Measurements from ENCODE around the gene SLC11A2.
A peak's percentile ranks its signal among the peaks of the same experiment; 100 is the strongest.

SLC11A2 gene

DNA sequence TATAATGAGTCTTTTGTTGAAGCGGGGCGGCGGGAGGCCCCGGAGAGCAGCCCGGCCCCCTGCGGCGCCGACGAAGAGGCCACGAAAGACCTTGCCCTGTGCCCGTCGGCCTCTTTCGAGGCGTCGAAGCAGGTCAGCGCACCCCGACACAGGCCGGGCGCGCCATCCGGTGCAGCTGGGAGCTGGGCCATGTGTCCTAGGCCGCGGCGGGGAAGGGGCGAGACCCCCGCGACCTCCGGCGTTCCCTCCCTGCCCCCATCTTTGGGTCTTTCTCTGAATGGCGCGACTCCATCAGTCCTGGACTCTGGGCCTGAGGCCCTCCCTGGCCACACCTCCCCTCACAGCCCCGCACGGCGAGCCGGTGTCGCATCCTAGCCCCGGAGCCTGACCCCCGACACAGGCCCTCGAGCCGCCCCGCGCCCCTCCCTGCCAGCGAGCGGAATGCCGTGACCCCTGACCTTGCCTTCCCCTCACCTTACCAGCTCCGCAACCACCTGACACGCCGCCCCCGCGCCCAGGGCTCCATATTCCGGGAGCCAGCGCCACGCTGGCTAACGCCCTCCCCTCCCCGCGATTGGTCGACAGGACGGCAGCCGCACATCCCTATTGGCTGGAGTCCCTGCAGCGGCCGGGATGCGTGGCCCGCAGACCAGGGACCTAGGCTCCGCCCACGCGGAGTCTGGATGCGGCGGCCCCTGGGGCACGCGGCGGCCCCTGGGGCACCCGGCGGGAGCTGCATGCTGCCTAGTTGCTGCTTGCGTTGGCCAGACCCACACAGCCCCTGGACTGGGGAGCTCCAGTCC, at the start of gene SLC11A2:
TSS of gene SLC11A2 (minus strand) at position 549 of the 803 bp plus-strand sequence. CDS start 15,656 bp downstream, outside the sequence.
- DNase-seq, result peak; percentile 90 to 93

DNA sequence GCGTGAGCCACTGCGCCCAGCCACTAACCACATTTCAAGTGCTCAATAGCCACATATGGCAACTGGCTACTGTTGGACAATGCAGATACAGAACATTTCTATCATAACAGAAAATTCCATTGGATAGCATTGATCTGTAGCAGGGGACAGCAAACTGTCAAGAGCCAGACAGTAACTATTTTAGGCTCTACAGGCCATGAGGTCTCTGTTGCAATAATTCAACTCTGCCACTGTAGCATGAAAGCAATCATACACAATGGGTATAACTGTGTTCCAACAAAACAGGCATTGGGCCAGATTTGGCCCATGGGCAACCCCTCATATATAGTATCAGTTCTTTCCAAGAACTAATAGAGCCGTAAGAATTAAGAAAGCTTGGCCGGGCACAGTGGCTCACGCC, 49.2 kb upstream of the SLC11A2 start:
- DNase-seq, result no peak

DNA sequence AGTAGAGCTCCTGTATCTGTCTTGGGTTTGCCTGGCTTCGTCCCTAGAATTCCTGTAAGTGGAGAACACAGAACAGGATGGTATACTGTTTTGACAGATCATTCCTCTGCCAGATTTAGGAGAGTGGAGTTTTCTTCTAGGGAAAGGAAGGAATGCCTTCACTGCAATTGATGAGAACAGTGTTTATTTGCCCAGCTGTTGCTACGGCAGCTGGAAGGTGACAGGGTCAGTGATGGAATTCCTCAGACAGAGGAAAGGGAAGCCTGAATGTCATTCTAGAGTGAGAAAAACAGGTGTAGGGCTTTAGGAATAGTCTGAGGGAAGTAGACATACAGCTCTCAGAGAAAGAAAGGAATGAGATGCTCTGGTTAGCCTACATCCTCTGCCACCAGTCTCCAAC, 45.5 kb upstream of the SLC11A2 start:
- DNase-seq, result no peak

DNA sequence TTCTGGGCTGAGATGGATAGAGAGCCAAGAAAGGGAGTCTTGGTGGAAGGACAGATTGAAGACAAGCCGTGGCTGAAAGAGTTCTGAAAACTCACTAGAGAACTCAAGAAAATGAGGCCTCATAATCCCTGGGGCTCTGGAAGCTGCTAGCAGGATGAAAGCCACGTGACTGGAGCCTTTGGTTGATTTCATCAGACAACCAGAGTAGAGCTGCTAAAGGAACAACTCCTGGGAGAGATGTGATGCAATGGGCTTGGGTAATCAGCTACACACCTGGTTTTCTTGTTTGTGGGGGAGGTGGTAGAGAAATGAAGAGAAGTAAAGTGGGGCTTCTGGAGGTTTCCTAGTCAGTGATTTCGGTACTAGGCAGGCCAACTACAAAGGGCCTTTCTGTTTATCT, 43.8 kb upstream of the SLC11A2 start:
- DNase-seq, result no peak

DNA sequence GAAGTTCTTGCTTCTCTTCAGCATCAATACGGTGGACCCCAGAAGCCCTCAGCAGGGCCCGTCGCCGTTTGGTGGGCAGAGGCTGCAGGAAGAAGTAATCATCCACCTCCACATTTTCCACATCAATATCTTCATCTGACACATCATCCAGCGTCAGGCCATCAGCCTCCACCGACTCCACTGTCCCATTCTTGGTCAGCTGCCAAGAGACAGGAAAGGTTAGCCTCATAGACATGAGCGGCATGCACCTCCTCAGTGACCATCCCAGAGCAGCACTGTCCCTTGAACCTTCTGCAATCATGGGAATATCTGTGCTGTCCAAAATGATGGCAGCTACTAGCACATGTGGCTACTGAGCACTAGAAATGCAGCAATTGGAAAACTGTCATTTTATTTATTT, 41.6 kb upstream of the SLC11A2 start:
- DNase-seq, result no peak

DNA sequence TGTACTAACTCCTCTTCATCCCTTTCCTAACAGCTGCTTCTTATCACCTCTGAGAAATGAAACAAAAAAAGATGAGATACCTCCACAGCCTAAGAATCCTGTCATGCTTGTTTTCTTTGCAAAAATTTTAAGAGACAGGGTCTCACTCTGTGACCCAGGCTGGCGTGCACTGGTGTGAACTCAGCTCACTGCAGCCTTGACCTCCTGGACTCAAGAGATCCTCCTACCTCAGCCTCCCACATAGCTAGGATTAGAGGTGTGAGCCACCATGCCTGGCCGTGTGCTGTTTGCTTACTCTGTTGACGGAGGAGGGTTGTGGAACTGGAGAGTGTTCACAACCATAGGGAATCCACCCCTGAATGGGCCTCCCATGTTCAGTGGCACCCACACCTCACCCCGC, 41.0 kb upstream of the SLC11A2 start:
- DNase-seq, result no peak

DNA sequence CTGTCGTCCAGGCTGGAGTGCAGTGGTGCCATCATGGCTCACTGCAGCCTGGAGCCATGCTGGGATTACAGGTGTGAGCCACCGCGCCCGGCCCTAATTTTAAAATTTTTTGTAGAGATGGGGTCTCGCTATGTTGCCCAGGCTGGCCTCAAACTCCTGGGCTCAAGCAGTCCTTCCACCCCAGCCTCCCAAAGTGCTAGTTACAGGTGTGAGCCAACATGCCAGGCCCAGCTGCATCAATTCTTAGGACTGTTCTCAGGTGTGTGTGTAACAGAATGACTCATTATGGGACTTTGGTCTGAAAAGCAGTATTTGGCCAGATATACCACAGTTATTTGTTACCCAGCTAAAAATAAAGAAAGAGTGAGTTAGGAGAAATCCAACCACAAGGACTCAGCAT, 39.3 kb upstream of the SLC11A2 start:
- DNase-seq, result no peak

DNA sequence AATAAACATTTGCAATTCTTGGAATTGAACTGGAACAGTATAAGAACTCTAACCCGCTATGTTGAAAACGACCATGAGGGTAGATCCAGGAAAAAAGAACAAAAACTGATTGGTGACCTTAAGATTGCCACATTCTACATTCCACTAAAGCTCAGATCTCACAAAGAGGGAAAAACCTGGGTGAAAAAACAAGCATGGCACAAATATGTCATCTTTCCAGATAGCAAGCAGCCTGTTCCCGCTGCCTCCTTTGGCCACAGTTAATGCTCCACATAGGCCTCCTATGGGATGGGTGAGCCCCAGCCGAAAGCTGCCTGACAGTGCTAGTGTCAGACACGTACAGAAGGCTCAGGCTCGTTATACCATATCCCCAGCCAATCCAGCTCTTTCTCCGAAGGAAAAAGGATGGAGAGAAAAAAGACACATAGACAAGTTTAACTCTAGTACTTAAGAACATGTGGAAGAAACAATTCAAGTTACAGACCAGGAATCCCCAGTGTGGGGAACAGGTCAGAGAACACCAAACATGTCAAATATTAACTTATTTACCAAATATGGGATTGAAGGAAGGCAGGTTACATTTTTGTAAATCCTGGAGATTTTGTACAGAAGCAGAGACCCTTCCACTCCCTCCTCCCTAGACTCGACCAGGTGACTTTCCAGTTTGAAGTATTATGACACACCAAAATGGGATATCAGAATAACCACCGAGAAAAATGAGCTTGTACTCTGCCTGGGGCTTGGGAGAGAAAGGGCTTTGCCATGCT, 36.6 kb upstream of the SLC11A2 start:
- no peak for DNase-seq

DNA sequence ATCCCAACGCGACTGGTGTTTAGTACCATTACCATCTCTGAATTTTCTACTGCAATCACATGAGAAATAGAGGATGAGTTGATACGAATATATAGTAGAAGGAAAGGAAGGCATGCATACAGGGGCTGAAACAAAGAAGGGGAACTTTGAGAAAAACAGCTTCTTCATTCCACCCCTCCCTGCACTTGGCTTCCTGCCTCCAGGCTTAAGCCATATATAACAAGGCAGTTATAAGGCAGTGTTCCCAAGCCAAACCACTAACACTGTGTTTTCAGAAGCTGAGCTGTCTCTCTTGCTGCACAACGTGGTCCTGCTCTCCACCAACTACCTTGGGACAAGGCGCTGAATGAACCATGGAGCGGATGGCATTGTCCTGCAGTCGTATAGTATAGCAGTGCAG, 32.9 kb upstream of the SLC11A2 start:
- no peak for DNase-seq

DNA sequence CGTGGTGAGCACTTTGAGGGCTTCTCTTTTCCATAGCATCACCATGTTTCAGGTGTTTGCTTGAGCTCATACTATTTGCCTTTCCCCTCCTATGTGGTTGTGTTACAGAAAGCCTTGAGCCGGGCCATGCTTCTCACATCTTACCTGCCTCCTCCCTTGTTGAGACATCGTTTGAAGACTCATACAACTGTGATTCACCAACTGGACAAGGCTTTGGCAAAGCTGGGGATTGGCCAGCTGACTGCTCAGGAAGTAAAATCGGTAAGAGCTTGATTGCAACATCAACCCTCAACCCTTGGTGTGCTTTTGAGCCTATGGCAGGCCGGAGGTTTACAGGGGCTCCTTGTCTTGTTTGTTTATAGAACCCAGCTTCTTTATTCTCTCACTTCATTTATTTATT, 30.1 kb upstream of the SLC11A2 start:
- DNase-seq, result no peak

DNA sequence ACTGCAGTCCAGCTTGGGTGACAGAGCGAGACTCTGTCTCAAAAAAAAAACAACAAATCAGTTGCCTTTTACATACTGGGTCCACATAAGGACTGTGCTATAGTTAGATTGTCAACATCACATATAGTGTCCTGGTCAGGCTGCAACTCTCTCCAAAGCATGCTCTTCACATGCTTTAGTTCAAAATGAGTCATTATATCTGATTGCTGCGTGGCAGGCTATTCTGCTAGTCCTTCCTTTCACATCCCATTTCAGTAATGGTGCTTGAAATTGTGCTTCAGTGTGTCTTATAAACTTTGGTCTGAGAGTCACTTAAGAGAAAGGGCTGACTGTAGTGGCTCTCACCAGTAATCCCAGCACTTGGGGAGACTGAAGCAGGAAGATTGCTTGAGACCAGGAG, 28.9 kb upstream of the SLC11A2 start:
- no peak for DNase-seq

DNA sequence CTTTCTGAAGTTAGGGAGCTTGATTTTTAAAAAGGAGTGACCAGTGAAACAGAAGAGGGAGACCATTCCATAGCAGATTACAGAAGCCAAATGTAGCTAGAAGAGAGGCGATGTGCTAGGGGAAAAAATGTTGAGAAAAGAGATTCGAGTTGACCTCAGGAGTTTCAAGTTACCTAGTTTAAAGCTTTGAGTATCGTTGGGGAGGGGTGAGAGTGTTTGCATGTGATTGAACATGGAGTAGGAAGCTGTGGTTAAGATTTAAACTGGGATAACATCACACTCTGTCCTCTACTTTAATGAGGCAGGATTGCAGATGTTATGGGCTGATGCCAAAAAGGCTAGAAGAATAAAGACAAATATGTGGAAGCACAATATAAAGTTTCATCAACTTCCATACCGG, 25.6 kb upstream of the SLC11A2 start:
- DNase-seq, result no peak

DNA sequence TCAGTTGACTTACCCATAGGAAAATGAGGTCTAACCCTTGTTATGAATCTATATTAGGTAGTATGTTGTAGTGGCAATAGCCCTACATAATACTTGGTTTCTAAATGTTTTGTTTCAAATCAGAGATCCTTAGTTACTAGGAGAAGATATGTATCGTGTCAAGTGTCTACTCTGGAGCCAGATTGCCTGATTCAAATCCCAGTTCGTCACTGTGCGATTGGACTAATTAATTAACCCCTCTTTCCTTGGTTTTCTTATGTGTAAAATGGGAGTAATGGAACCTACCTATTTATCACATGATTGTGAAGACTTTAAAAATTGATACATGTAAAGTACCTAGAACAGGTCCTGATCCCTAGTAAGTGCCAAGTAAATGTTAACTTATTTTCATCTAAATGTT, 23.3 kb upstream of the SLC11A2 start:
- DNase-seq, result no peak

DNA sequence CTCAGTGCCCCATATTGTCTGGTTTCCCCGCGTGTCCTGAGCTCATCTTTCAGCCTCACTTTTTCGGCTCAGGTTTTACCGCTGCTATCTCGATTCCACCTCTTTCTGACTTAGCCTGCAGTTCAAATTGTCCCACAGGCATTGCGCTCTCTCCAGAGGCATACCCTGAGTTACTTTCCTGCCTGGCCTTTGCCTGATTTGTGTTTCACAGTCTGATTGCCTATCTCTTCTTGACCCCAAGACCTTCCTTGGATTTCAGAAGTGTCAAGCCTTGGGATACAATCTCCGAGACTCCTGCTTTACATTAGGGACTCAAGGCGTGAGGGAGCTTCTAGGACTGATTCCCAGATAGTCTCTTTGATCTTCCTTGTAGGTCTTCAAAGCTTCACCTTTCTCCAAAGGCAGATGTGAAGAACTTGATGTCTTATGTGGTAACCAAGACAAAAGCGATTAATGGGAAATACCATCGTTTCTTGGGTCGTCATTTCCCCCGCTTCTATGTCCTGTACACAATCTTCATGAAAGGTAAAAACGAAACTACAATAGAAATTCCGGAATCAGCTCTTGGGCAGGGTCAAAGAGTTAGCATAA, 22.6 kb upstream of the SLC11A2 start:
- DNase-seq, result no peak

DNA sequence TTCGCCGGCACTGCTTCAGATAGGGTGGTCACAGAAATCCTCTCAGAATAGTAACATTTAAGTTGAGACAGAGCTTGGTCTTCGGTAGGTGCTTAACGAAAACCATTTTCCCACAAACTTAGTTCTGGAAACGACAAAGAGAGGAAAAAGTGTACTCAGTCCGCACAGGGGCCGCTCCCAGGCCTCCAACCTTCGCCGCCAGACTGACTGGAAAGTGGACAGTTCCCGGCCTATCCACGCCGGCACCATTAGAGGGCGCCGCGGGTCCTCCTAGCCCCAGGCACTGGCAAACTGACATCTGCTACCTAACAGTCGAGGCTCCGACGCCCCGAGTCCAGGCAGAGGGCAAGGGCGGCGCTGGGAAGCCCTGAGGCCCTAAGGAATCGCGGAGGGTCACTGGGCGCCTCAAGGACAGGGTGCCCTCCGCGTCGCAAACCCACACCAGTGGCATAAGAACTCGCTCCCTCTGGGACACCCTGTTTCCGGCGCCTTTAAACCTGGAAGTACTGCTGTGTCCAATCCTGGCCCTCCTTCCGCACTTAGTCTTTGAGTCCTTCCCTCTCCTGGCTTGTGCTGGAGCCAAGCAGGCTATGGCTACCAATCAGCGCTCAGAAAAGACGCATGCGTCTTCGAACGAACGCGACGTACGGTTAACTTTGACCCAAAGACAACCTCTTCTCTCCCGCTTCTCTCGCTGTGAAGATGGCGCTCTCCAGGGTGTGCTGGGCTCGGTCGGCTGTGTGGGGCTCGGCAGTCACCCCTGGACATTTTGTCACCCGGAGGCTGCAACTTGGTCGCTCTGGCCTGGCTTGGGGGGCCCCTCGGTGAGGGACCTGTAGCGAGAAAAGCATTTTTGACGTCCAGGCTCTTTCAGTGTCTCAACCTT, 21.7 kb upstream of the SLC11A2 start, which contains the start of gene LETMD1:
TSS of gene LETMD1 (plus strand) at position 673 of the 886 bp plus-strand sequence. CDS start at position 703, 30 bp downstream.
- peak; percentile 86 to 91 for DNase-seq

DNA sequence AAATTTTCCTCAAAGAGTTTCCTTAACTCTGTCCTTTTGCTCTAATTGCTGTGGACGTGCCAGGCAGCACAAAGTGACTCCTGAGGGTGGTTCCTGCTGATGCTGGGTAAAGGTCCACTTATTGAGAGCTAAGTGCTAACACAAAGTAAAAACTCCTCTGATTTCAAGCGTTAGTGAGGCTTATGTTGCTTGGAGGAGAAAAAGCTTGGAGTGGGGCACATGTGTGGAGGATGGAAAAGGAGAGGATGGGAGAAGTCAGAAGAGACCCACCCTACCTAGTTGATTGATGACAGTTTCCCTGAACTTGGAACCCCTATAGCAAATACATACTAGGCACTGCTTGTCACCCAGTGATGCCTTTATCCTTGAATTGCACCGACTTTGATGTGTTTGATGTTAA, 10.1 kb upstream of the SLC11A2 start:
- DNase-seq, result no peak

DNA sequence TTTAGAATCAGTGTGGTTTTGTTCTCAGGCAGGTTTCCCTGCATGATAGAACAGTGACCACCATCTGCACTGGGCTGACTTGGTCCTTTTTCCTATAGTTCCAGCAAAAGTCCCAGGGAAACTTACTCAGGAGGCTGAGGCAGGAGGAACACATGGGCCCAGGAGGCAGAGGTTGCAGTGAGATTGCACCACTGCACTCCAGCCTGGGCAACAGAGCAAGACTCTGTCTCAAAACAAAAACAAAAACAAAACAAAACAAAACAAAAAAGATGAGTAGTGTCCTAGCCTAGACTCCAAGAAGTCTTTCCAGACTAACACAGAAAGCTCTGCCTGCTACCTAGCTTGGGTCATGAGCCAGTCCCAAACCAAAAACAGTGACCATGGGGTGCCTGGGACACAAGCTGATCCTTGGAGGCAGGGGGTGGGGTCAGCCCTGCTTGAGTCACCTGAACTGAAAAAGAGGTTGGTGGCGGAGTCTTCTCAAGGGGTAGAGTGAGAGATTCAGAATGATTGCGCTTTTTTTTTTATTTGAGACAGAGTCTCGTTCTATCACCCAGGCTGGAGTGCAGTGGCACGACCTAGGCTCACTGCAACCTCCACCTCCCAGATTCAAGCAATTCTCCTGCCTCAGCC, 7.4 kb upstream of the SLC11A2 start:
- no peak for DNase-seq

DNA sequence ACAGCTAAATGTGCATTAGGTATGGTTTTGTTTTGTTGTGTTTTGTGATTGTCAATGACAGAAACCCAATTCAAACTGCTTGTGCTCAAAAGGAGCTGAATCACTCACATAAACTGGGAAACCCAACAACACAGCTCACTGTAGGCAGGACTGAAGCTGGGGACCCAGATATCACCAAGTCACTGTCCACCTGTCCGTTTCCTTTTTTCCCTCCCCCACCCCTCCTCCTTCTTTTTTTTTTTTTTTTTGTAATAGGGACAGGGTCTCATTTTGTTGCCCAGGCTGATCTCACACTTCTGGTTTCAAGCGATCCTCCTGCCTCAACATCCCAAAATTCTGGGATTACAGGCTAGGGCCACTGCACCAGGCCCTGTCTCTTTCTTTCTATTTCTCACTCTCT, 6.9 kb upstream of the SLC11A2 start:
- no peak for DNase-seq

DNA sequence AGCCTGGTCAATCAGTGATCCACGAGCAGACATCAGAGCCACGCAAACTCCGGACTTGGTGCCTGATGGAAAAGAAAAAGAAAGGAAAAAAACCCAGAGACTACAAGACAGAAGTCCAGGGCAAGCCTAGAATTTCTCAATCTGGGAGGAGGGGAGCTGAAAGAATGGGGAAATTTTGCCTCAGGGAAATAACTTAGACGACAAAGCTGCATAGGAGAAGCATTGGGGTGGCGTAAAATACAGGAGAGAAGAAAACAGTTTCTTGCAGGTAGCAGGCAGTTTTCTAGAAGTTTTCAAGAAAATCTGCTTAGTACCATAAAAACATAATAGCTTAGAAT, 2.6 kb upstream of the SLC11A2 start:
- DNase-seq, result no peak

DNA sequence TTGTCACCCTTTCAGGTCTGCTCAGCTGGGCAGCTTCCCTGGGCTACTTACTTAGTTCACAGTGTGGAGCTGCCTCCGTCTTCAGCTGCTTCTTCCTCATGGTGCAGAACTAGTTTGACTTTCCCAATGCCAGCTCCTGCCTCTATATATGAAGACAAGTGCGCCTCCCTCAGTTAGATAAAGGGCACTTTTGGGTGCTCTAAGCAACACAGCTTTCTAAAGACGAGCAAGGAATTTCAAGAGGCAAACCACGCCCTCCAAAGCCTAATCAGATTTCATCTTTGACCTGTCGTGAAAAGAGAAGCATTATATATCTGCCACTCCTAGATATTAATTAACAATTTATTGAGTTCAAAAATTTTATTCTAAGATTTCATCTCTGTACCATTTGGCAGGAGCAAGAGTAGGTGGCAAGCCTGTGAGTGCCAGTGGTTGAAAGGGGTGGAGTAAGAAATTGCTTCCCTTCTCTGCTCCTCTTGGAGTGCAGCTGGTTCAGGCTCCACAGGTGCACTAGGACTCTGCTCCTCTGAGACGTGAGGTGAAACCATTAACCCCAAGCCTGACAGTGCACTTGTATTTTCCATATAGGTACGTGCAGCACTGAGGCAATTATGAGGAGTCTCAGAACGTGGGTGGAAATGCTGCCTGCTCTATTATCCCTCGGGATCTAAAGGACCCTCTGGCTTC, 2.1 kb upstream of the SLC11A2 start:
- DNase-seq, result peak in 1 of 2 experiments; percentile 12

DNA sequence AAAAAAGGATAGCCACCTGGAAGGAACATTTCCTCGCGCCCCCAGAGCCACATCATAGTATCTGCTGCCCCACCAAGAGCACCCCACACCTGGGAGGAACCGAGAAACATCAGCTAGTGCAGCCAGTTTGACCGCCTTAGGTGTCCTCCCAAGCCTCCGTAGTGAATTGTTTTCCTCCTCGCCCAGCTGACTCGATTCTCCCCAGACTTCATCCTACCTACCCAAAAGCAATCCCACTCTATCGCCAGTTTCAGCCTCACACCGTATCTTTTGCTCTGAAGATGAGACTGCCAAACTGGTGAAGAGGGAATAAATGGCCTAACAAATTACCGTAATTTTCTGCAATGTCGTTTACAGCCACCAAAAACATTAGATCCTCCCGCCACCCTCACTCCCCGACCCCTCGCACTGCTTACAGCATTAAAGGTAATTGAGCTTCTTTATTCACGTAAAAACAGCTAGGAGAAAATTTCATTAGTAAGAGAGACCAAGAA, 1.2 kb upstream of the SLC11A2 start:
- DNase-seq, result no peak
